Fibroblast of lung (primary cell): Measurements from ENCODE around the gene SRCAP.

Experiments used
- CTCF ChIP-seq, 2 donors: IDR thresholded peaks in 1 of 2; conservative IDR thresholded peaks in 1 of 2; 1 replicate in 1 of 2; 2 replicates in 1 of 2; pipeline ENCODE4 v1.5.1; 2011 to 2012; ENCODE audit warnings: low read length in 2 of 2, control low read depth in 1 of 2, inconsistent platforms in 1 of 2, low read depth in 1 of 2, mild to moderate bottlenecking in 1 of 2
- EZH2 ChIP-seq: IDR thresholded peaks from 2 replicates; pipeline ENCODE4 v1.5.1; 2012; ENCODE audit warnings: low read length, control low read depth, mild to moderate bottlenecking; ENCODE audit errors: missing control alignments

- no peak for TF ChIP-seq CTCF (conservative IDR thresholded peaks at IDR 0.05 in 1 of 2, IDR thresholded peaks at IDR 0.05 in 1 of 2; ENCODE audit: low read depth in 1 of 2, low read length in 2 of 2)
- no peak for TF ChIP-seq EZH2
Observed at GRCh38 chr16:30721167-30721566, 22.2 kb downstream of the SRCAP start.
